ENCODE measurements around the gene PPFIA2. TPM values are rescaled to one million over a fixed set of nuclear protein-coding genes. Genes with fewer than 3 reads are reported as not detected.
"Not testable (repeated sequence)": the region's sequence is repeated elsewhere in the genome, so short reads cannot be mapped to it uniquely, and the experiment has no call there.

Gene PPFIA2
- total RNA-seq, 1 experiment from 2014 or later = 10.2 TPM

- no peaks in the 10 kb centered on the region; the same call in 1 of the 2 replicates for H3K4me1 ChIP-seq
- no peak for DNase-seq
- no peak overlapping the region for H3K4me3 ChIP-seq
- H3K36me3 ChIP-seq = no peaks in the 10 kb centered on the region
- H3K9me3 ChIP-seq (replicated peaks) = no peaks in the 10 kb centered on the region
- H3K27me3 ChIP-seq = no peaks in the 10 kb centered on the region
- H3K27ac ChIP-seq = no peak overlapping the region
Observed at GRCh38 chr12:81249976-81250375, 509.2 kb downstream of the PPFIA2 start.

- Histone ChIP-seq H3K9me3 (replicated peaks) (no peaks in the 10 kb centered on the region), H3K27ac (no peak overlapping the region), H3K4me1 (no peaks in the 10 kb centered on the region), H3K4me3 (no peak overlapping the region), H3K36me3 (no peaks in the 10 kb centered on the region), H3K27me3 (no peaks in the 10 kb centered on the region)
- DNase-seq = no peak
Observed at GRCh38 chr12:81245907-81246570, 513.1 kb downstream of the PPFIA2 start.

GRCh38 chr12:81245458-81245857 lies 513.7 kb downstream of the PPFIA2 start:
- H3K4me3 ChIP-seq = no peak overlapping the region
- no peaks in the 10 kb centered on the region for H3K36me3 ChIP-seq
- DNase-seq = no peak
- no peaks in the 10 kb centered on the region for H3K27me3 ChIP-seq
- no peaks in the 10 kb centered on the region for H3K4me1 ChIP-seq
- no peaks in the 10 kb centered on the region for H3K9me3 ChIP-seq (replicated peaks)
- no peak overlapping the region for H3K27ac ChIP-seq

GRCh38 chr12:81231574-81232368 lies 527.4 kb downstream of the PPFIA2 start:
- DNase-seq = no peak
- Histone ChIP-seq H3K36me3 (no peaks in the 10 kb centered on the region; the same call in 1 of the 2 replicates), H3K27ac (no peak overlapping the region), H3K27me3 (no peaks in the 10 kb centered on the region), H3K4me1 (0 out of 2 replicates have a peak, but pooled peaks cover 3% of the 10 kb centered on the region), H3K9me3 (replicated peaks) (no peaks in the 10 kb centered on the region), H3K4me3 (no peak overlapping the region)

GRCh38 chr12:81229759-81230158 lies 529.4 kb downstream of the PPFIA2 start:
- peak overlapping the region; percentile 43 for H3K27ac ChIP-seq
- peak overlapping the region; percentile 24; the same call in 1 of the 2 replicates for H3K4me3 ChIP-seq
- H3K27me3 ChIP-seq = no peaks in the 10 kb centered on the region
- H3K9me3 ChIP-seq (replicated peaks) = no peaks in the 10 kb centered on the region
- peak; percentile 53 to 80 for DNase-seq
- no peaks in the 10 kb centered on the region; the same call in 1 of the 2 replicates for H3K36me3 ChIP-seq
- H3K4me1 ChIP-seq = 0 out of 2 replicates have a peak, but pooled peaks cover 3% of the 10 kb centered on the region

- no peak for DNase-seq
- Histone ChIP-seq H3K4me3 (no peak overlapping the region), H3K4me1 (0 out of 2 replicates have a peak, but pooled peaks cover 3% of the 10 kb centered on the region), H3K27me3 (no peaks in the 10 kb centered on the region), H3K27ac (no peak overlapping the region), H3K9me3 (replicated peaks) (no peaks in the 10 kb centered on the region), H3K36me3 (no peaks in the 10 kb centered on the region; the same call in 1 of the 2 replicates)
Observed at GRCh38 chr12:81224626-81225025, 534.5 kb downstream of the PPFIA2 start.

GRCh38 chr12:81222846-81223592 lies 536.1 kb downstream of the PPFIA2 start:
- Histone ChIP-seq H3K4me3 (no peak overlapping the region), H3K36me3 (no peaks in the 10 kb centered on the region; the same call in 1 of the 2 replicates), H3K27ac (no peak overlapping the region), H3K4me1 (no peaks in the 10 kb centered on the region), H3K27me3 (no peaks in the 10 kb centered on the region), H3K9me3 (replicated peaks) (no peaks in the 10 kb centered on the region)
- no peak for DNase-seq

- DNase-seq = no peak
- no peaks in the 10 kb centered on the region for H3K27me3 ChIP-seq
- no peaks in the 10 kb centered on the region; the same call in 1 of the 2 replicates for H3K36me3 ChIP-seq
- H3K4me3 ChIP-seq = no peak overlapping the region
- H3K4me1 ChIP-seq = no peaks in the 10 kb centered on the region
- no peak overlapping the region for H3K27ac ChIP-seq
- H3K9me3 ChIP-seq (replicated peaks) = no peaks in the 10 kb centered on the region
Observed at GRCh38 chr12:81221681-81222080, 537.5 kb downstream of the PPFIA2 start.

- H3K4me3 ChIP-seq = no peak overlapping the region
- DNase-seq = no peak
- H3K27ac ChIP-seq = no peak overlapping the region
- no peaks in the 10 kb centered on the region for H3K9me3 ChIP-seq (replicated peaks)
- no peaks in the 10 kb centered on the region for H3K4me1 ChIP-seq
- no peaks in the 10 kb centered on the region for H3K27me3 ChIP-seq
- no peaks in the 10 kb centered on the region; the same call in 1 of the 2 replicates for H3K36me3 ChIP-seq
Observed at GRCh38 chr12:81216739-81217138, 542.4 kb downstream of the PPFIA2 start.

- DNase-seq = no peak
- Histone ChIP-seq H3K4me1 (peaks cover 9% of the 10 kb centered on the region), H3K27me3 (no peaks in the 10 kb centered on the region), H3K36me3 (no peaks in the 10 kb centered on the region), H3K9me3 (replicated peaks) (no peaks in the 10 kb centered on the region), H3K4me3 (no peak overlapping the region), H3K27ac (no peak overlapping the region)
Observed at GRCh38 chr12:81212996-81213696, 546.0 kb downstream of the PPFIA2 start.

- H3K27ac ChIP-seq = no peak overlapping the region
- DNase-seq = no peak
- H3K9me3 ChIP-seq (replicated peaks) = no peaks in the 10 kb centered on the region
- H3K4me1 ChIP-seq = peaks cover 9% of the 10 kb centered on the region
- no peak overlapping the region for H3K4me3 ChIP-seq
- no peaks in the 10 kb centered on the region for H3K36me3 ChIP-seq
- no peaks in the 10 kb centered on the region for H3K27me3 ChIP-seq
Observed at GRCh38 chr12:81211306-81211705, 547.8 kb downstream of the PPFIA2 start.

GRCh38 chr12:81209772-81210225 lies 549.4 kb downstream of the PPFIA2 start:
- H3K9me3 ChIP-seq (replicated peaks); H3K36me3 ChIP-seq; H3K4me1 ChIP-seq; H3K27me3 ChIP-seq; H3K27ac ChIP-seq; H3K4me3 ChIP-seq: not testable (repeated sequence)
- peak; percentile 17 to 40 for DNase-seq

- no peaks in the 10 kb centered on the region for H3K27me3 ChIP-seq
- no peak for DNase-seq
Observed at GRCh38 chr12:81209012-81209411, 550.1 kb downstream of the PPFIA2 start.

GRCh38 chr12:81208187-81208911 lies 550.8 kb downstream of the PPFIA2 start:
- Histone ChIP-seq H3K4me3 (no peak overlapping the region), H3K36me3 (no peaks in the 10 kb centered on the region), H3K27me3 (no peaks in the 10 kb centered on the region), H3K9me3 (replicated peaks) (no peaks in the 10 kb centered on the region), H3K4me1 (peaks cover 9% of the 10 kb centered on the region), H3K27ac (no peak overlapping the region)
- DNase-seq = no peak

More at GRCh38 chr12:81209012-81209411, 550.1 kb downstream of the PPFIA2 start:
- H3K27ac ChIP-seq = no peak overlapping the region
- H3K4me3 ChIP-seq = no peak overlapping the region
- H3K36me3 ChIP-seq = no peaks in the 10 kb centered on the region
- no peaks in the 10 kb centered on the region for H3K9me3 ChIP-seq (replicated peaks)
- H3K4me1 ChIP-seq = peaks cover 9% of the 10 kb centered on the region
